GM19468 (cell line): ENCODE data around the gene CSF2RB.
"Not testable (repeated sequence)": the region's sequence is repeated elsewhere in the genome, so short reads cannot be mapped to it uniquely, and the experiment has no call there.

ENCODE experiments used
- ATAC-seq: cut with Tn5 transposase; IDR thresholded peaks from one replicate; pipeline ENCODE4 v1.9.1; 2021; ENCODE audit warnings: mild to moderate bottlenecking, moderate library complexity, moderate number of reproducible peaks; ENCODE audit not compliant: unreplicated experiment; ENCODE audit errors: extremely low read depth

CSF2RB gene

DNA sequence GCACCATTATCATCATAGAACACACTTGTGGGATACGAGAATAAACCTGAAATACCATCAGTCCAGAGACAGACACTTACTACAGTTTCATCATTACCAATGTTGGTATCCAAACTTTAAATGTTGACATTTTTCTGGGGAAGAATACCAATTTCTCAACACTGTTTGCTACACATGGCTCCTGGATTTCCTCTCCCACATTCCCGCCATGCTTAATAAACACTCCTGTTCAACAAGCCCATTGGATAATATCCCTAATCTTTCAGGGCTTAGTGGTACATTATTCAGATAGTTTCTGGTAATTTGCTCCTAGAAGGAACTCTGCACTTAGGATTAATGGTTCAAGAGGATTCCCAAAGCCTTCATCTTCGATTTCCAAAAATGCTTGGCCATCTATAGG is 48.2 kb downstream of the CSF2RB start:
- ATAC-seq = no peak

- ATAC-seq = no peak
Observed at GRCh38 chr22:36963302-36963701, 49.9 kb downstream of the CSF2RB start.

GRCh38 chr22:36964106-36964505 is 50.7 kb downstream of the CSF2RB start:
- no peak for ATAC-seq

DNA sequence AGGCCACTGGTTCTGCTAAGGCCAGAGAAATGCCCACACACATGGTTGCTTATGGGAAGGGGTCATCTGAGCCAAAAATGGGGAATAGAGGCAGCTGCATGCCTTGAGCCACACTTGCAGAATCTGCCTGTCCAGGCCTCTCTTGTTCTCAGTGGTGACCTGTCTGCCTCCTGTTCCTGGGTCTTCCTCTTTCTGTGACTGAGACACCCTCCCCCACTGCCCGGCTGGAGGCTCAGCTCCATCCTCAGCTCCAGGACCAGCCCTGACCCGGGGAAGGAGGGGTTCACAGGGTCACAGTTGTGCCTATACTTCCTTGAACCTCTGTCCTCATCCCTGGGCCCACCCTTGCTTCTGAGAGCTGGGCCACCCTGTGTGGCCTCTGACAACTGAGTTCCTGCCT is 52.3 kb downstream of the CSF2RB start:
- ATAC-seq = no peak

DNA sequence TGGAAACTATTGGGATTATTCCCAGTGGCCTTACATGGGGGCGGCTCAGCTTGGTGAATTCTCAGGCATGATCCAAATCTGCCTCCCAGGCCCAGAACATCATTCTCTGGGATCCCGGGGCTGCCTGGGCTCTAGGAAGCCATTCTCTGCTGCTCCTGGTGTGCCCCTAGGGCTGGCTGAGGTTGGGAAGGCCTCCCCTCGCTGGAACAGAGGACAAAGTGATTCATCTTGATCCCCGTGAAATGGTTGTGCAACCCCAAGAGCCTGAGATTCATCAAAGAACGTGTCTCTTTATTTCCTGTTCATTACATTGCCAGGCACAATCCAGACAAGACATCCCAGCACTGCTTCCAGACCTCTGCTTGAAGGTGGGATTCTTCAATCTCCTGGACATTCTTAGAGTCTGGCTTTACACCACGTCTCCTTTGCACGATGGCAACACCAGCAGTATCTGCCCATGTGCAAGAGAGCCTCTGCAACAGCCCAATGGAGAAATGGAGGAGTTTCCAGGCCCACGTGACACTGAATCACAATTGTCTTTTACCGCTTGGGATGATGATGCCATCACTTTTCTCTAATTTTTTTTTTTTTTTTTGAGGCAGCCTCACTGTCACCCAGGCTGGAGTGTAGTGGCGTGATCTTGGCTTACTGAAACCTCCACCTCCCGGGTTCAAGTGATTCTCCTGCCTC is 53.6 kb downstream of the CSF2RB start:
- ATAC-seq = no peak

- ATAC-seq = no peak
Observed at GRCh38 chr22:36968249-36968964, 55.0 kb downstream of the CSF2RB start.

DNA sequence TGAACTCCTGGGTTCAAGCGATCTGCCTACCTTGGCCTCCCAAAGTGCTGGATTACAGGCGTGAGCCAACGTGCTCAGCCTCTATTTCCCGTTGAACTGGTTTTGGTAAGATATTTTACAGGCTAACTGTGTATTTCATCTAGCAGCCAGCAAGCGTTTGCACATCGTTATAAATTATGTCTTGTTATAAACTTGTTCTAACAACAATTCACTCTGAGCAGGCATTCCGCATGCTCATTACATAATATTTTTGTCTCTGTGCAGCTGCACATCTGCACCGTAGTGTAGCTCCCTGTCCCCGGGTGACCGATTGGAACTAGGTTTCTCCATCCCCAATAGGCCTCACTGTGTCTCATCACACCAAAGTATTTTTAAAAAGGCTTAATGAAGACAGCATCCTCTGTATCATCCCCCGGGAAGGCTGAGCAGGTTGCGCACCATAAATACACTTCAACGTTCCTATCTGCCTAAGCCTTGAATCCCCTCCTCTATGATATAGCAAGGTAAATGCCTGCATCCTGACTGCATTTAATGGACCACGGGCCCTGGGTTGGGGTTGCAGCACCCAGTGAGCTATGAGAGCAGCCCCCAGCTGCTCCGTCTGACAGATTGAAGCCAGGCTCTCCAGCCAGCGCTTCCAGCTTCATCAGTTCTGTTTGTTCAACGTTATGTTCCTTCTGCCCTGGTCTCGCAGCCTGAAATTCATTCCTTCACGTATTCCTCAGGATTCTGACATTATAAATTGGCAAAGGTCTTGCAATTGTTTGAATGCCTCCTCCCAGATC is 58.1 kb downstream of the CSF2RB start:
- no peak for ATAC-seq

DNA sequence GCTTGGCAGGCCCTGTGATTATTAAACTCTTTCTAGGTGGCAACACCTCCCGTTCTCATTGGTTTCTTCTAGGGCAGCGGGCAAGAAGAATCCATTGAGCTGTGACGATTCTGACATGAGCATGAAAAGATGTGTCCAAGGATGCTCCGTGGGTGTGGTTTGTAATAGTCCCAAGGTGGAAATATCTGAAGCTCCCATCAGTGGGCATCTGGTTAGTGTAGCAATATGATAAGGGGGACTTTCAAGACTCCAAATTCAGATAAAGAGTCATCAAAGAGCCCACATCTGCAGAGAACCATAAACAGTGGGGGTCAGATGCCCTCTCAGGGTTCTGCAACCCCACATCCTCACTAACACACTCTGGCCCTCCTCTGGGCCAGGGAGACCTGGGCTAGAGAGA is 63.2 kb downstream of the CSF2RB start:
- ATAC-seq = no peak

GRCh38 chr22:36977401-36977861 is 64.0 kb downstream of the CSF2RB start:
- ATAC-seq = no peak

DNA sequence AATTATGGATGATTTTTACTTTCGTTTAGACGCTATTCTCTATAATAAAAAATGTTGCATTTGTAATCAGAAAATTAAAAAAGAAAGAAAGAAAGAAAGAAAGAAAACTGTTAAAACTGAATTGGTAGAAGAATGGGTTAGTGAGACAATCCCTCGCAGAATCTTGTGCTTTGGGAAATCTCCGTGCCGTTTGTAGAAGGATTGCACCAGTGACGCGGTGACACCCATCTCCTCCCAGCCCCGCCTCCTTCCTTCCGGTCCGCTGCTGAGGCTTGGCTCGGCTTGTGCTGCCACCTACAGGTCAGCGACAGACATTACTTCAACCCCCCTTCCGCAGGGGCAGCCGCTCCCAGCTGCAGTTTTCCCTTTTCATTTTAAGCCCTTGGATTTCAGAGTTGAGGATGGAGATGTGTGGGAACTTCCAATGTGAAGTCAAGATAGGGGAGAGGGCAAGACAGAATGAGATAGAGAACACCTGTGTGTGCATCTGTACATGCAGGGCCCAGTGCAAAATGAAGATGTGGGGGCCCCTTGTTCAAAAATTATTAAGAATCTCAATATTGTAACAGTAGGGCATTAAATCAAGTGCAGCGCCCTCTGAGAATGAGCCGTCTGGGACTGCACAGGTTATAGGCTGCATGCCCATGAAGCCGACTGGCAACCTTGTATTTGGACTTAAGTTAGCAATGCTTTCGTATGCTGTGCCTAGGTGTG is 64.7 kb downstream of the CSF2RB start:
- peak; percentile 56 for ATAC-seq

DNA sequence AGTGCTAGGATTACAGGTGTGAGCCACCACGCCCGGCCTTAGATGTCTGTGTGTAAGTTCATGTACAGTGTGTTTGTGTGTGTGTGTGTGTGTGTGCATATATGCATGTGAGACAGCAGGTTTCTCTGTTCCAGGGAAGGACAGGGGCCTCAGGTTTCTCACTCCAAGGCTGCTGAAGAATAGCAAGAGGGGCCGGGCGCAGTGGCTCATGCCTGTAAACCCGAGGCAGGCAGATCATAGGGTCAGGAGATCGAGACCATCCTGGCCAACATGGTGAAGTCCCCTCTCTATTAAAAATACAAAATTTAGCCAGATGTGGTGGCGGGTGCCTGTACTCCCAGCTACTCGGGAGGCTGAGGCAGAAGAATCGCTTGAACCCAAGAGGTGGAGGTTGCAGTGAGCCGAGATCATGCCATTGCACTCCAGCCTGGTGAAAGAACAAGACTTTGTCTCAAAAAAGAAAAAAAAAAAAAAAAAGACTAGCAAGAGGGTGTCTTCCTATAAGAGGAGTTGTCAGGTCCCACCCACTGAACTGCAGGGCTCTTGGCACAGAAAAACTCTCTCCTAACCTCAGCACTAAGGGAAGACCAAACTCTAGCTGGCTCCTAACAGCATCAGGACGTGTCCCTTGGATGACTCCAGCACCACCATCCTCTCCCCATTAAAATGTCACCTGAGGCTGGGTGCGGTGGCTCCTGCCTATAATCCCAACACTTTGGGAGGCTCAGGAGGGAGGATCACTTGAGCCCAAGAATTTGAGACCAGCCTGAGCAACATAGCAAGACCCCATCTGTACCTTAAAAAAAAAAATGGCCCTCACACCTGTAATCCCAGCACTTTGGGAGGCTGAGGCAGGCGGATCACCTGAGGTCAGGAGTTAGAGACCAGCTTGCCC is 65.8 kb downstream of the CSF2RB start:
- no peak for ATAC-seq

DNA sequence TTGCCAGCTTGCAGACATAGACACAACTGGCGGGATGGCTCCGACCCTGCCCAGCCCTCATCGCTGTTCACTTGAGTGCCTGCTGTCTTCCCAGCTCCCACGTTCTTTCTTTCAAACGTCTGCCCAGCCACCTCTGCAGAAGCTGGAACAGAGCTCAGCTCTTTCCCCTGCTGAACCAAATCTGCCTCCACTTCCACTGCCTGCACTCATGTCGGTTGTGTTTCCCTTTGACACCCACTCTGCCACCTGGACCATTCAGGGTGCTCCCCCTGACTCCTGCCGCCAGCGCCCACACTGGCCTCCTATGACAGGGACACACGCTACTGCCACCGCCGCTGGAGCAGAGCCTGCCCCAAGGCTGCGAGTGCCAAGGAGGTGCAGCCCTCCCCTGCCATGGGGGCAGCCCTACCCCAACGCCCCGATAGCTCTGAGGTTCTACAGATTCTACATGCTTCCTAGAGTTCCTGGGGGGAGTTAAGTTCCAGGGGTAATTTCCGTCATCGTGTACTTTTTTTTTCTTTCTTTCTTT is 67.9 kb downstream of the CSF2RB start:
- no peak for ATAC-seq

GRCh38 chr22:36982136-36982535 is 68.7 kb downstream of the CSF2RB start:
- ATAC-seq = no peak

GRCh38 chr22:36985211-36985889 is 71.9 kb downstream of the CSF2RB start:
- no peak for ATAC-seq

- ATAC-seq = no peak
Observed at GRCh38 chr22:36986242-36986821, 72.9 kb downstream of the CSF2RB start.

DNA sequence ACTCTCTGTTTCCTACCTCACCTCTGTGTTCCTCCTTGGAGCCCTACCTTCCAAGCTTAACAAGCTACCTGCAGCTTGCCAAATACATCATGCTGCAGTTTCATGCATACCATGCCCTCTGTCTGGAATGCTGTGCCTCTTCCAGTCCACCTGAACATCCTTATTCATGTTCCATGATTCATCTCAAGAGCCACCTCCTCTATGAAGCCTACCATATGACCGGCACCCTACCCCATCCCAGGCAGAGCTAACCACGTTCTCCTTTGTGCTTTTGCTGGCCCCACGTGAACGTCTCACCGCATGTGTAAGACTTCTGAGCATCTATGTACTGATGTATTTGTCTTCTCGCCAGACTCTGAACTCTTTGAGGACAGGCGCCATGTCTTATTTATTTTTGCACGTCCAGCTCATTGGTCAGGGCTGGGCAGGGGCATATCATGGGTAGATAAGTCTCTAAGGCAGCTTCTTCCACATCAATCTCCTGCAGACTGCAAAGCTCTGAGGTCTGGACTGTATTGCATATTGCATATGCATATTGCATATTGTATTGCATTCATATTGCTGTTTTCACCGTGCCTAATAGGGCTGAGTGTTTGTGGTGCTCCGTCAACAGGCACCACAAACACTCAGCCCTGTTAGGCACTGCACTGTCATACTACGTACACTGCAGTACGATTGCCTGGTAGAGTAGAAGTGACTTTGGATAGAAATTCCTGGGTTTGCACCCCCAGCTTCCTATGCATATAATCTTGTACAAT is 74.8 kb downstream of the CSF2RB start:
- no peak for ATAC-seq

- ATAC-seq = not testable (repeated sequence)
Observed at GRCh38 chr22:36989012-36989411, 75.6 kb downstream of the CSF2RB start.
